ENCODE measurements around the gene PNPLA1.

PNPLA1 gene

DNA sequence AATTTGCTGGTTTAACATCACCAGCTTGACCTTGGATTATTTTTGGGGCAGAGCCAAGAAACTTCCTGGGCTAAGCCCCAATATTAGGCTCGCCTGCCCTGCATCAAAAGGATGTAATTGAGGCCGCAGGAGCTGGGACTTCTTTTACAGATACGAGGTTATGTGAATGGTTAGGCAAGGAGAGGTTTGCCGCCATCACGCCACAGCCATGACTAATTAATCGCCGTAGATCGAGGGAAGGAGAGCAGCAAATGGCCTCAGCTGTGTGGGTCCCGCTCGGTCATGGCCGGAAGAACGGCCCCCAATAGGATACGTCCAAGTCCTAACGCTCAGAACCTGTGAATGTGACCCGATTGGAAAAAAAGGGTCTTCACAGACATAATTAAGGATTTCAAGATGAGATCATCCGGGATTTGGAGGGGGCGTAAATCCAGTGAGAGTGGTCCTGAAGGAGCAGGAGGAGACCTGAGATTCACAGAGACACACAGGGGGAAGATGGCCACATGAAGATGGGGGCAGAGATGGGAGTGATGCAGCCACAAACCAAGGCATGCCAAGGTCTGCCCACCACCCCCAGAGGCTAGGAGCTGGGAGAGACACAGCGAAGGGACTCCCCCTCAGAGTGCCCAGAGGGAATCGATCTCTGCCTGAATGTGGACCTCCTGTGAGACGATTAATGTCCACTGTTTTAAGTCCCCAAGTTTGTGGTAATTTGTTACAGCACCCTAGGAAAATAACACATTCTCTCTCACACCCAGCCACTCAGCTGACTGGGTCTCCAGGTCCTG is 76.8 kb downstream of the PNPLA1 start:
- Histone ChIP-seq H4K20me1 (ENCODE audit: control insufficient read depth, insufficient read depth, low read depth, low read length) (no peaks in the 10 kb centered on the region), H3K79me2 (ENCODE audit: control insufficient read depth, low read length) (no peaks in the 10 kb centered on the region), H3K9me2 (replicated peaks; ENCODE audit: control insufficient read depth, low read length) (no peaks in the 10 kb centered on the region), H3K27ac (ENCODE audit: low read depth, low read length) (no peak overlapping the region), H3K4me1 (ENCODE audit: control insufficient read depth, low read length) (peaks cover 22% of the 10 kb centered on the region), H3K9me3 (ENCODE audit: control insufficient read depth, insufficient read depth, low read length) (no peaks in the 10 kb centered on the region), H3K4me2 (ENCODE audit: low read length) (no peak overlapping the region), H3K36me3 (ENCODE audit: control insufficient read depth, low read length) (no peaks in the 10 kb centered on the region), H3K27me3 (ENCODE audit: control insufficient read depth, low read length) (peaks cover 4% of the 10 kb centered on the region; the same call in 1 of the 2 replicates), H3K4me3 (ENCODE audit: low read length) (no peak overlapping the region), H3F3A (ENCODE audit: control insufficient read depth, insufficient read depth) (no peaks in the 10 kb centered on the region)
- TF ChIP-seq EZH2phosphoT487 (IDR thresholded peaks at IDR 0.05; ENCODE audit: borderline replicate concordance, low read length) = no peak
- TF ChIP-seq, protein P1, sequence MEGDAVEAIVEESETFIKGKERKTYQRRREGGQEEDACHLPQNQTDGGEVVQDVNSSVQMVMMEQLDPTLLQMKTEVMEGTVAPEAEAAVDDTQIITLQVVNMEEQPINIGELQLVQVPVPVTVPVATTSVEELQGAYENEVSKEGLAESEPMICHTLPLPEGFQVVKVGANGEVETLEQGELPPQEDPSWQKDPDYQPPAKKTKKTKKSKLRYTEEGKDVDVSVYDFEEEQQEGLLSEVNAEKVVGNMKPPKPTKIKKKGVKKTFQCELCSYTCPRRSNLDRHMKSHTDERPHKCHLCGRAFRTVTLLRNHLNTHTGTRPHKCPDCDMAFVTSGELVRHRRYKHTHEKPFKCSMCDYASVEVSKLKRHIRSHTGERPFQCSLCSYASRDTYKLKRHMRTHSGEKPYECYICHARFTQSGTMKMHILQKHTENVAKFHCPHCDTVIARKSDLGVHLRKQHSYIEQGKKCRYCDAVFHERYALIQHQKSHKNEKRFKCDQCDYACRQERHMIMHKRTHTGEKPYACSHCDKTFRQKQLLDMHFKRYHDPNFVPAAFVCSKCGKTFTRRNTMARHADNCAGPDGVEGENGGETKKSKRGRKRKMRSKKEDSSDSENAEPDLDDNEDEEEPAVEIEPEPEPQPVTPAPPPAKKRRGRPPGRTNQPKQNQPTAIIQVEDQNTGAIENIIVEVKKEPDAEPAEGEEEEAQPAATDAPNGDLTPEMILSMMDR (IDR thresholded peaks at IDR 0.05; ENCODE audit: low read depth, low read length, poor library complexity, severe bottlenecking) = no peak

DNA sequence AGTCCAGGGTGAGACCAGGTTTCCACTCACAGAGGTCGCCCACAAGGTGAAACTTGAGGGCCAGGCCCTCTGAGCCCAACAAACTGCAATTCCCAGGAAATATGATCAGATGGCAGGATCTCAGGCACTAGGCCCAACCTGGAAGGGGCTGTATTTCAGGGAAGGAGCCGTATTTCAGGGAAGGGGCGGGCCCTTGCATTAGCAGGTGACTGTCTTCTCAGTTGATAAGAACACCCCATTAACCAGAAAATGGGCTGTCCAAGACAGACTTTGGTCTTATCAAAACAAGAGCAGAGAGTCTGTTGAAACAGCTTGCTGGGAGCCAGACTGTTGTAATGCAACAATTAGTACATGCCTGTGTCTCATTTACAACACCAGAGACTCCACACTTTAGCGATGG is 77.8 kb downstream of the PNPLA1 start:
- TF ChIP-seq EZH2phosphoT487 (IDR thresholded peaks at IDR 0.05; ENCODE audit: borderline replicate concordance, low read length) = no peak
- TF ChIP-seq, protein P1 (IDR thresholded peaks at IDR 0.05; ENCODE audit: low read depth, low read length, poor library complexity, severe bottlenecking) = no peak
- Histone ChIP-seq H3K27ac (ENCODE audit: low read depth, low read length) (no peak overlapping the region), H3K4me2 (ENCODE audit: low read length) (no peak overlapping the region), H3K9me3 (ENCODE audit: control insufficient read depth, insufficient read depth, low read length) (peaks cover 4% of the 10 kb centered on the region; the same call in 1 of the 2 replicates), H3K27me3 (ENCODE audit: control insufficient read depth, low read length) (peaks cover 4% of the 10 kb centered on the region; the same call in 1 of the 2 replicates), H3K4me1 (ENCODE audit: control insufficient read depth, low read length) (peaks cover 22% of the 10 kb centered on the region), H4K20me1 (ENCODE audit: control insufficient read depth, insufficient read depth, low read depth, low read length) (no peaks in the 10 kb centered on the region), H3K9me2 (replicated peaks; ENCODE audit: control insufficient read depth, low read length) (no peaks in the 10 kb centered on the region), H3K79me2 (ENCODE audit: control insufficient read depth, low read length) (no peaks in the 10 kb centered on the region), H3F3A (ENCODE audit: control insufficient read depth, insufficient read depth) (no peaks in the 10 kb centered on the region), H3K36me3 (ENCODE audit: control insufficient read depth, low read length) (no peaks in the 10 kb centered on the region), H3K4me3 (ENCODE audit: low read length) (no peak overlapping the region)

DNA sequence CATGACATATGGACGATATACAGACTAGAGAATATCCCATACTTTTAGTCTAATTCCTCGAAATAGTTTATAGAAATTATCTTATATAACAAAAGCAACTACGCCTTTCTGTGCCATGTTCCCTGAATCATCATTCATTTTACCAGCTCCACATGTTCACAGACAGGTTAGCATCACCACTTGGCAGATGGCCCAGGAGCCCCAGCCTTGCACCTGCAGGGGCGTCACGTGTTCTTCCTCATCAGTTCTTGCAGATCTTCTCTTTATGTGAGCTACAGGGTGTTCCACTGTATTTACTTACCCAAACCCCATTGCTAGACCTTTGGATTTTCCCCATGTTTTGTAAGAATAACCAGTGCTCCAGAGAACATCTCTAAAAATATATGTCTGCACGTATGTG is 79.4 kb downstream of the PNPLA1 start:
- Histone ChIP-seq H3K27me3 (ENCODE audit: control insufficient read depth, low read length) (no peaks in the 10 kb centered on the region), H3K36me3 (ENCODE audit: control insufficient read depth, low read length) (no peaks in the 10 kb centered on the region), H3K27ac (ENCODE audit: low read depth, low read length) (no peak overlapping the region), H3K9me2 (replicated peaks; ENCODE audit: control insufficient read depth, low read length) (no peaks in the 10 kb centered on the region), H3K4me3 (ENCODE audit: low read length) (no peak overlapping the region), H4K20me1 (ENCODE audit: control insufficient read depth, insufficient read depth, low read depth, low read length) (no peaks in the 10 kb centered on the region), H3K9me3 (ENCODE audit: control insufficient read depth, insufficient read depth, low read length) (peaks cover 4% of the 10 kb centered on the region; the same call in 1 of the 2 replicates), H3F3A (ENCODE audit: control insufficient read depth, insufficient read depth) (no peaks in the 10 kb centered on the region), H3K79me2 (ENCODE audit: control insufficient read depth, low read length) (no peaks in the 10 kb centered on the region), H3K4me1 (ENCODE audit: control insufficient read depth, low read length) (peaks cover 22% of the 10 kb centered on the region), H3K4me2 (ENCODE audit: low read length) (peak overlapping the region; percentile 41)
- TF ChIP-seq, protein P1 (IDR thresholded peaks at IDR 0.05; ENCODE audit: low read depth, low read length, poor library complexity, severe bottlenecking) = no peak
- TF ChIP-seq EZH2phosphoT487 (IDR thresholded peaks at IDR 0.05; ENCODE audit: borderline replicate concordance, low read length) = no peak
